Activated T-cell treated with anti-CD3 and anti-CD28 coated beads, Interleukin-2, amount 50 U/mL, for 48 hours (primary cell): Measurements from ENCODE around the gene FASLG.
A peak's percentile ranks its signal among the peaks of the same experiment; 100 is the strongest.
"Not testable (repeated sequence)": the region's sequence is repeated elsewhere in the genome, so short reads cannot be mapped to it uniquely, and the experiment has no call there.

ENCODE experiments used
- DNase-seq, 2 experiments: peaks; one replicate each; pipeline ENCODE4 v3.0.0-alpha.2; 2020

Gene FASLG, protein sequence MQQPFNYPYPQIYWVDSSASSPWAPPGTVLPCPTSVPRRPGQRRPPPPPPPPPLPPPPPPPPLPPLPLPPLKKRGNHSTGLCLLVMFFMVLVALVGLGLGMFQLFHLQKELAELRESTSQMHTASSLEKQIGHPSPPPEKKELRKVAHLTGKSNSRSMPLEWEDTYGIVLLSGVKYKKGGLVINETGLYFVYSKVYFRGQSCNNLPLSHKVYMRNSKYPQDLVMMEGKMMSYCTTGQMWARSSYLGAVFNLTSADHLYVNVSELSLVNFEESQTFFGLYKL

DNA sequence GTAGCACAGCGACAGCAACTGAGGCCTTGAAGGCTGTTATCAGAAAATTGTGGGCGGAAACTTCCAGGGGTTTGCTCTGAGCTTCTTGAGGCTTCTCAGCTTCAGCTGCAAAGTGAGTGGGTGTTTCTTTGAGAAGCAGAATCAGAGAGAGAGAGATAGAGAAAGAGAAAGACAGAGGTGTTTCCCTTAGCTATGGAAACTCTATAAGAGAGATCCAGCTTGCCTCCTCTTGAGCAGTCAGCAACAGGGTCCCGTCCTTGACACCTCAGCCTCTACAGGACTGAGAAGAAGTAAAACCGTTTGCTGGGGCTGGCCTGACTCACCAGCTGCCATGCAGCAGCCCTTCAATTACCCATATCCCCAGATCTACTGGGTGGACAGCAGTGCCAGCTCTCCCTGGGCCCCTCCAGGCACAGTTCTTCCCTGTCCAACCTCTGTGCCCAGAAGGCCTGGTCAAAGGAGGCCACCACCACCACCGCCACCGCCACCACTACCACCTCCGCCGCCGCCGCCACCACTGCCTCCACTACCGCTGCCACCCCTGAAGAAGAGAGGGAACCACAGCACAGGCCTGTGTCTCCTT, at the start of gene FASLG:
Gene FASLG, plus strand, starts transcription at position 233 of the 583 bp plus-strand sequence. Its CDS starts 99 bp downstream, at position 332.
- peak; percentile 73 to 78 for DNase-seq

DNA sequence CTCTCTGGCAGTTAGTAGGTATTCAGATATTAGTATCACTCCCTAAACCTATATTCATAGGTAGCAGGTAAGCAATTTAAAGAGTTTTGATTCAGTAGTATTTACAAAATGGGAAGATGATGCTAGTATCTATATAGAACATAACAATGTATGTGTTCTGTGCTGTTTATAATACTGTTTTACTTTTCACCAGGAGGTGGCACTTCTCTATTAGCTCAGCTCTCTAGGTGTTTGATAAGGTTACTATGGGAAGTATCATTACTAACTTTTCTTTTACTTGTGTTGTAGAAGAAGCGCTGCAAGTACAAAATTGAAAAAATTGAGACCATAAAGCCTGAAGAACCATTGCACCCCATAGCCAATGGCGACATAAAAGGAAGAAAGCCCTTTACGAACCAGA, 49.4 kb upstream of the FASLG start:
- DNase-seq = no peak

DNA sequence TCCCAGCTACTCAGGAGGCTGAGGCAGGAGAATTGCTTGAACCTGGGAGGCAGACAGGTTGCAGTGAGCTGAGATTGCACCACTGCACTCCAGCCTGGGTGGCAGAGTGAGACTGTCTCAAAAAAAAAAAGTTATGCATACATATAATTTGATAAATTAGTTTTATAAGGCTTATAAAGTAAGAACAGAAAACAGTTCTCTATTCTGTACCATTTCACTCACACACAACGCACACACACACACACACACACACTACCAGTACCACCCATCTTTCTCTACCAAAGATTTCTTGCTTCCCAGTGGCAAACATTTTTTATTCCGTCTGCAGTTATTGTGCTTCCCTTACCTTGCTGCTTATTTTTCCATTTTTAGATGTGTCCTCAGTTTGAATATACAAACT, 46.4 kb upstream of the FASLG start:
- no peak for DNase-seq

DNA sequence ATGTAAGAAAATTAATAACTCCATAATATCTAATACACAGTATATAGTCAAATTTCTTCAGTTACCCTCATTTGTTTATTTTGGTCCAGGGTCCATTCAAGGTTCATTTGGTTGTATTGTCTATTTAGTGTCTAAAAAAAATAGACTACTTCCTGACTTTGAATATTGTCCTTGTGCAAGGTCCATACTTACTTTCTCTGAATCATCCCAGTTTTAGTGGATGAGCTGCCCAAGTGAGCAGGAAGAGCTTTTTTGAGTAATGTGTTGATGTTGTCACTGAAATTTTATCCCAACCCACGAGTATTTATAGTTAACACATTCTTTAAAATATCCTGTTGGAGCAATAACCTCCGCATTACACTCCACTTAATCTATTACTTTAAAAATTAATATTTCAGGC, 45.6 kb upstream of the FASLG start:
- no peak for DNase-seq

DNA sequence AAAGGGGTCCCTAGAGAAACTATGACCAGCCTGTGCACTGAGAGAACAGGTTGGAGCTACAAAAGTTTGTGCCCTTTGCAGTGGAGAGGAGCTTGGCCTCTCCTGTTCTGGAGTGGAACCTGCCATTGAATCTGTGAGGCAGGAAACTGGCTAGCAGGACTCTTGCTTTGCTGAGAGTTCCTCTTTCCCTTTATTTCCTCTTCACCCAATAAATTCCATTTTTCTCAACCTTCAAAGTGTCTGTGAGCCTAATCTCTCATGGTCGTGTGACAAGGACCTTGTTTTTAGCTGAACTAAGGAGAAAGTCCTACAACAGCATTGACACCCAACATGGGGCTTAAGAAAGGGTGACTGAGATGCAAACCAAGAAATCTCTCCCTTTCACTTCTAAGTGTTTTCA, 42.7 kb upstream of the FASLG start:
- no peak for DNase-seq

DNA sequence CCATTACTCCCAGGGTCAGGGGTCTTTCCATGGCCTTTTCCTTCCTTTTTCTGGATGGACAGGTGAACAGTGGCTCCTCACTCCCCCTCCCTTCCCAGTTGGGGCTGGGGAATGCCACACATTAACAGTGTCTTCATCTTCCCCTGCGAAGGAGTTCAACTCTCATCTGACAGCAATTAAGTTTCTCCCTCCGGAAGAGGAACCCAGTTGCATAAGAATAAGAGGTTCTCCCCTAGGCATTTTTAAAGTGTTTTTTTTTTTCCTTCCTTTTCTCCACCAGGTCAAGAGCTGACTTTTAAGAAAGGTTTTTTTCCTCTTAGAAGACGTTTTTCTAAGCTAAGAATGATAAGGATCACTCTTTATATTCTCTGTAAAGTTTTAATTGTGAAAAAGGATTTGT, 42.3 kb upstream of the FASLG start:
- DNase-seq = no peak

DNA sequence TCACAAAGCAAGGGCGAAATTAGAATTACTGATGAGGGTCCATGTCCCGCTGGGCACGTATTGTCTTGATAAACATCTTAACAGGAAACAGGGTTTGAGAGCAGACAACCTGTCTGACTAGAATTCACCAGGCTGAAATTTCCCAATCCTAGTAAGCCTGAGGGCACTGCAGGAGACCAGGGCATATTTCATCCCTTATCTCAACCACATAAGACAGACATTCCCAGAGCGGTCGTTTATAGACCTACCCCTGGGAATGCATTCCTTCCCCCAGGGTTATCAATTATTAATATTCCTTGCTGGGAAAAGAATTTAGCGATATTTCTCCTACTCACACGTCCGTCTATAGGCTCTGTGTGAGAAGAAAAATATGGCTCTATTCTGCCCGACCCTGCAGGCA, 38.3 kb upstream of the FASLG start:
- not testable (repeated sequence) for DNase-seq

DNA sequence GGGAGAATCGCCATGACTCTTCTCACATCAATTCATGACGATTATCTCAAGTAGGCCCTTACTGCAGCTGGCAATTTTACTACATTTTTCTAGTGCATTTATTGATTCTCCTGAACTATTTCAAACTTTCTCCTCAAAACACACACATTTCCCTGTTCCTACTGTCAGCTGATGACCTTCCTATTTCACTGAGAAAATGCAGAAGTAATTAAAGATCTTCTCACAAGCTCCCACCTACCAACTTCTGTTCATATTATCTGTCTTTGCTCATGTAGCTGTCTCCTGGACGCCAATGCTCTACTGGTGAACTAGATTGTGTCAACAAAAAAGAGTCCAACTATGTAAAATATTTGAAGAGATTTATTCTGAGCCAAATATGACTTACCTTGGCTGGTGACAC, 36.4 kb upstream of the FASLG start:
- DNase-seq = no peak

DNA sequence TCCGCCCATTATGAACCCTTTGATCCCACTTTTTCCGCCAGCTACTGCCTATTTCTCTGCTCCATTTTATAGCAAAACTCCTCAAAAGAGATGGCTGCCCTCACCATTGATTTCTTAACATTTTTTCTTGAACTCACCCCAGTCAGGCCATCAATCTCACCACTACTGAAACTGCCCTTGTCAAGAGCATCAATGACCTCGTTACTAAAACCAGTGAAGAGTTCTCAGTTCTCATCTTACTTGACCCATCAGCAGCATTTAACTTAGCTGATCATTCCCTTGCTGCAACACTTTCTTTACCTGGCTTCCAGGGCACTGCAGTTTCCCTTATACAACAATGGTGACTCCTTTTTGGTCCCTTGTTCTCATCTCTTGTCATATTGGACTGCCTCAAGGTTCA, 35.2 kb upstream of the FASLG start:
- DNase-seq = no peak

DNA sequence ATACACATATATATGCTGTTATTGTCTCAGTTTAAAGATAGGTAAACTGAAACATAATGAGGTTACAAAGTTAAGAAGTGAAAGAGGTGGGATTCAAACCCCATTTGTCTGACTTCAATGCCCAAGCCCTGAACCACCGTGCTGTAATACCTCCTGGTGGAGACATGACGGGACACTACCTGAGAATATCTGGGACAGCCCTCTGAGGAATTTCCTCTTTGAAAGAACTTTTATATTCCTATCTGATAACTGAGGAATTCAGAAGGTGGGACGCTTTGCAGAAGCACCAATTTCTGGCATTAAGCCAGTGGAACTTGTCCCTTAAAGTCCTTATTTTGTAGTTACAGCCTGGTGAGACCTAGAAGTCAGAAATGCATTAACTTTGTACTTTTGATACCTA, 32.1 kb upstream of the FASLG start:
- DNase-seq = no peak

DNA sequence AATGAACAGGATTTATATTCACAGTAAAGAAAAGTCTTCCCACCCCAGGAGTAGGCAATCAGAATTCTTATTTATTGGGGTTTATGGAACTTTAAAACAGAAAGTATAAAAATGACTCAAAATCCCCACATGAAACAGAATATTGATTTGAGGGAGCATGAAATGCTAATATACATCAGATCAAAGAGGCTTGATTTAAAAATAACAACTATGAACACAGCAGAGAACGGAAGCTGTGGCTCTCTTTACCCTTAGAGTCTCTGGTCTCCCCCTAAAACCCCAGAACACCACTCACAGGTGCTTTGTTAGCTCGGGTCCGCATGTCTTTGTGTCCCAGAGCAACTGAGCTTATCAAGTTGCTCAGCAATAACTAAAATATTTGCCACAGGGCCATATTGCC, 31.2 kb upstream of the FASLG start:
- no peak for DNase-seq

DNA sequence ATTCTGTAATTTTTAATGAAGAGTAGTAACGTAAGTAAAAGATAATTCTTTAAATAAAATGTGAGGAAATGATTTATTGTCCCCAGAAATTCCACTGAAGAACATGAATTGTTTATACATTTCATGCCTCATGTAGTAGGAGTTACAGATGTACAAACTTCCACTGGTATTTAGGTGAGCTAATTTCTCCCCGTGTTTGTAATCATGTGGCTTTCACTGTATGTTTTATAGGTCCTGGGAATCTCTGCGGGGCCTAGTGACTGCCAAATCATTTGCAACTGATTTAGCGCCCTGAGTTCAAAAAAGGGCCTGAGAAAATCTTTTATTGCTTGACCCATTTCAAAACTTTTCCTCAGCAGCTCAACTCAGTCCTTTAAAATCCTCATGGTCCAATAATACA, 30.5 kb upstream of the FASLG start:
- no peak for DNase-seq

DNA sequence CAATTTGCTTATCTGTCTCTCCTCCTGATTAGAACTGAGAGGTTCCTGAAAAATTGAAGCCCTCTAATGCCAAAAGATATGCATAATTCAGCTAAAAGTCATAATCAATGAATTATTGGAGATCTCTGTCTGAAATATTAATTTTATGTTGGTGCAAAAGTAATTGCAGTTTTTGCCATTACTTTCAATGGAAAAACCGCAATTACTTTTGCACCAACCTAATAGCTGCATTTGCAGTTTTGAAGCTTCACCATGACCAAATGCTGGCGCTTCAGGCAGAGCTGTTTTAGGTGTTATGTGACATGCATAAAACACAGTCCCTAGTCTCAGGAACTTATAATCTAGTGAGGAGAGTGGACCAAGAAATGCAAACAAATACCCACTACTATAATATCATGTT, 29.7 kb upstream of the FASLG start:
- no peak for DNase-seq

DNA sequence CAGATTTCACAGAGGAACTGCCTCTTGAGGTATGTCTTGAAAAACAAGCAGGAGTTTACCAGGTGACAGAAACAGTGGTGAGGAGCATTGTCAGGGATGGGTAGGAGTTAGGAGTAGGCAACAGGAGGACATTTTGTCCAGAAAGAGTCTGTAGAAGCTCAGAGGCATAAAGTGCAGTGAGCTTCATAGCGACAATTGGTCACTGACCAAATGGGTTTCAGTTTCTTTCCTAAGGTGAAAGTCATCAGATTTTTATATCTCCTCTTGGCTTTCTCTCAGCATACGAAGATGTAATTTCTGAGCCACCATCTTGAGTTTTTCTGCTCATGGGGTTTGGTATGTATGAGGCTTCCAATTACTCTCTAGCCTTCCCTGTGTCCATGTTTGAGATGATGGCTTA, 29.3 kb upstream of the FASLG start:
- no peak for DNase-seq

DNA sequence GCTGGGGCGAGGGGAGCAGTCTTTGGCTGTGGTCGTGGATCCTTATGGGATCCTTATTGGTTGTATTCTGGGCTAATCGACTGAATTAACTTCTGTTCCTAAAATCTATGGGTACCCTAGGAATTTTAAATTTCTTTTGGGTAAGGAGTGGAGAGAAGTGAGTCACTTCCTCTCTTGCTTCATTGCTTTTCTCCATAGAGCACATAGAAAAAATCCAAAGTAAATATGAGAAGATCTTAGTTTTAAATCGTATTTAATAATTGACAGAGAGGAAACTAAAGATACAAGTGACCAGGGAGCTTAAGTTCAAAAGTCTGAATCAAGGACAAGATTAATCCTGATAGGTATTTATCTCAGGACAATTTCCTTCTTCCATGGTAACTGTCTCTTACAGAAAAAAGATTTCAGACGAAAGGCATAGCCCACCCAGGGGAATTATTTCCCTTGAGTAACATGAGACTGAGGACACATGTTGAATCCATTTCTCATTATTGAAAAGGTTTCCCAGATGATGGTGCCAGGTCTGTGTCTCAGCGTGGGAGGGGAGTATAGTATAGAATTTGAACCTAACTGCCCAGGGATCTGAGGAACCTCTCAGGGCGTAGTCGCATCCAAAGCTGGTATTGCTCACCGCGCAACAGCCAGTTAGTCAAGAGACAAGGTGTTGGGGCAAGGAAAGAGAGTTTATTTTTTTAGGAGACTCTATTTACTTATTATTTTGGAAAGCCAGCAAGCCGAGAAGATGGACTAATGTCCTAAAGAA, 28.7 kb upstream of the FASLG start:
- no peak for DNase-seq

DNA sequence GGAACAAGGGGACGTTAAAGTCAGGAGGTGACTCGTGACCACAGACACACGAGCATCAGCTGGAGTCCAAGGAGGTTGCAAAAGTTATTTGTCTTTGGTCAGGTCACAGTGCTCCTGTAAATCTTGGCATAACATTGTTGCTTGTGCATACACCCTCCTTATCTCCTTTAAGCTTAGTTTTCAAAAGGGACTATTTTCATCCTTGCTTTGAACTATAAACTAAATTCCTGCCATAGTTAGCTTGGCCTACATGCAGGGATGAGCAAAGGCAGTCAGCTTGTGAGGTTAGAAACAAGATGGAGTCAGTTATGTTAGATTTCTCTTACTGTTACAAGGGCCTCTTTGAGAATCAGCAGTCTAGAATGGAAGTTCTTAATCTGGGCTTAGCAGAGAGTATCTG, 28.0 kb upstream of the FASLG start:
- DNase-seq = no peak

DNA sequence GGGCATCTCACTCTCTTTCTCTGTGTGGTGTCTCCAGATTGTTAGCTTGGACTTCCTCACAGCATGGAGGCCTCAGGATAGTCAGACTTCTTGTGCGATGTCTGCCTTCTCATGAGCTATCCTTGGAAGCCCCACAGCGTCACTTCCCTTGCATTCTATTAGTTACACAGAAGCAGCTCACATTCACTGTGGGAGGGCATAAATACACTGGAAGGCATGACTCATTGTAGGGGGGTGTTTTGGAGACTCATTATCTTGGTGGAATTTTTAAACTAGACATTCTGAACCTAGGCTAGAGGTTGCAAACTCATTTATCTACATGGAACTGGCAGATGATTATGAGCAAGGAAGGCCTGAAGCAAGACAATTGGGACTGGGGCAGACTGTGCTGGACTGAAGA, 21.4 kb upstream of the FASLG start:
- peak; percentile 45 to 50 for DNase-seq

DNA sequence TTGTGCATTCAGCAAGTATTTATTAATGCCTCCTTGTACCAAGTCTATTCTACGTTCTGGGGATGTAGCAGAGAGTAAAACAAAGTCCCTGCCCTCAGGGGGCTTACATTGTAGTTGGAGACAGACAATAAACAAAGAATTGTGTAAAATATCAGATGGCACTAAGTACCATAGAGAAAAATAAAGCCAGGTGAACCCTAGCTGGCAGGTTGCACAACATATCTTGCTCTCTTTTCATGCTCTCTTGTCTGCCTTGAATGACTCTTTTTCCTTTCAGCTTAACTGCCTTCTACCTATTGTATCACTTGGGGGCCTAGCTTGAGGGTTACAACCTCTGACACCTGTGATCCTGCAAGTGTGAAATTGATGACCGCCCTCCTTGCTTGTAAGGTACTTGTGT, 20.7 kb upstream of the FASLG start:
- DNase-seq = peak in 1 of 2 experiments; percentile 36

DNA sequence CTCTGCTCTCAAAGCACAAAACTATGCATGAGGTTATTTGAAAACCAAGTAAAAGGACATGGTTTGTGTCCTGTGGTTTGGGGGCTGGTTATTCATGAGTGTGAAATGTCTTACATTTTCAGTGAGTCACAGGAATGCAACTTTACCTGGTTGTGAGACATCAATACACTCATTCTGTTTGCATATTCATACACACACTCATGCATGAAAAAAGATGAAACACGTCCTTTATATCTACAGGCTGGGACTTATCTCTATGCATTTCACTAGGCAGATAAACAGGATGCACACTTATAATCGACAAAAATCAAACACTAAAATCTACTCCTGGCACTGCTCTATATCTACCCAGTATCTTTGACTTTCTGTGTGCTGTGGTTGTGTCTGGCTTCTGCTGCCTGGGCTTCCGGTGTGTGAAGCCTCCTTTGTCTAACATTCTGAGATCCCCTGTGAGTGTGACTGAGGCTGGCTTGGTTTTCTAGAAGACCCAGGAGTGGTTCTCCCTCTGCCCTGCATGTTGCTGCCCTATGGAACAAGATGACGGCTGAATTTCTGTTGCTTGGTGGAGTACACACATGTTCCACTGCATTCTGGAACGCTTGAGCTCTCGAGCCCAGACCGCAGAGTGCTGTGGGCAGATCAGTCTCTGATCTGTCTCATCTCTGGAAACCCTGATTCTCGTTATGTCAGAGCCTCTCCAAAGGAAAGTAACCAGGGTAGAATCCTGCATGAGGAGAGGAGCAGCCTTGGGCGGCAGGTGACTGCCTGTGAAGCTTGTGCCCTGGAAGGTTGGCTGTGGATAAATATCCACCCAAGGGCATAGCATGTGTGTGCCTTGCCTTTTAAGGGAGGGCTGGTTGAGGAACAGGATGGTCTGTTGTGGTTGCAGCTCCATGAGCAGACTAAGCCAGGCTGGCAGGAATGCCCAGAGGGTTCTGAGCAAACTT, 19.7 kb upstream of the FASLG start:
- DNase-seq = peak; percentile 84 to 86

DNA sequence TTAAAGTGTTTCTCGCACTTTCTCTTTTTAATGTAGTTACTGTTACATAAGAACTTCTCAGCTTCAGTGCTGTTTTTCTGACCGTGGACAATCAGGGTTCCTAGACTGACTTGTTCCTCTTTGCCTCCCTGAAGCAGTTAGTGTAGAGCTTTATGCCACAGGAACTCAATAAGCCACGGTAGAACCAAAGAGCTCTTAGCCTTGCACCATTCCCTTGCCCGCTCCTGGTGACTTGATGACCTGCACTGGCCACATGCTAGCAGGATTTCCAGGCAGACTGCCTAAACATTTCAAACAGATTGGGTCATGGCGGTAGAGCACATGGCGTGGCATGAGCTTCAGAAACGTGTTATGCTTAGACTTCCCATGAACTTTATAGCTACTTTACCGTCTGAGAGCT, 18.8 kb upstream of the FASLG start:
- DNase-seq = peak in 1 of 2 experiments; percentile 37

DNA sequence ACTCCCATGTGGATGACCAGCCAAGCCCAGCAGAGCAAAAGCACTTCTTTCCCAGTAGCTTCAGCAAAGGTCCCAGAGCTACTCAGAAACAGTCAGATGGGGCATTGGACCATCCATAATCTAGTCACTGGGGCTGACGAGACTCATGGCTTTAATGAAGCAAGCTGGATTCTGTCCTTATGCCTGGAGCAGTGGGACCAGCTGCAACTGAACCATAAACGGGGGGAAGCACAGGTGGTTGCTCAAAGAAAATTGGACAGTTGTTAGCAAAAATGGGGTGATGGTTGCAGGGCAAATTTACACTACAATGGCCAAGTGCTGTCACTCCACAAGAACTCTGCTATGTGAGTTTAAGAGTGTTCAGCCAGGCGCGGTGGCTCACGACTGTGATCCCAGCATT, 17.4 kb upstream of the FASLG start:
- no peak for DNase-seq

DNA sequence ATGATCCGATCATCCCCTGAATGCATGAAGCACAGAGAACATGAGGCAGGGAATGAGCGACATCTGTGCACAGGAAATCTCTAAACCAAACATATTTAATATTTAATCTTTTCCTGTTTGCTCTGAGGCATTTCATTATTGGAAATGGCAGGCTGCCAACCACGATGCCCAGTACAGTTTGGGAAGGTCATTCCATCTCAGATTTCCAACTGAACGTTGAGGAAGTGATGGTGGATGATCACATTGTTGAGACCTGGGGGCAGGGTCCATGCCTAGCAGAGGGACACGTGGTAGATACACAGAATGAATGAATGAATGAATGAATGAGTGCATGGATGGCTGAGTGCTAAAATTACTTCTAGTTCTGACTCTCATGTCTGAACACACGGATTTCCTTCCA, 15.9 kb upstream of the FASLG start:
- no peak for DNase-seq

DNA sequence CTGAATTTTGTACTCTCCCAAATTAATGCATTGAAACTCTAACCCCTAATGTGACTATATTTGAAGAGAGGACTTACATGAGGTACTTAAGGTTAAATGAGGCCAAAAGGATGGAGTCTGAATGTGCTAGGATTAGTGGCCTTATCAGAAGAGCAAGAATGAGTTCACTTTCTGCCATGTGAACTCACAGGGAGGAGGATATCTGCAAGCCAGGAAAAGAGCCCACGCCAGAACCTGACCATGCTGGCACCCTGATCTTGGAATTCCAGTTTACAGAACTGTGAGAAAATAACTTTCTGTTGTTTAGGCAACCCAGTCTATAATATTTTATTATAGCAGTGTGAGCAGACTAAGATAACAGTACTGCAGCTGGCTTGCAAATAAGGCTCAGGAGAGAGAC, 12.2 kb upstream of the FASLG start:
- DNase-seq = no peak
